Osteoblast (primary cell): Measurements from ENCODE around the gene EGLN2. TPM values are rescaled to one million over a fixed set of nuclear protein-coding genes. Genes with fewer than 3 reads are reported as not detected.
"Not testable (repeated sequence)": the region's sequence is repeated elsewhere in the genome, so short reads cannot be mapped to it uniquely, and the experiment has no call there.

Experiments
- DNase-seq: peaks from one replicate; pipeline ENCODE4 v3.0.0; 2011; ENCODE audit warnings: low spot score, mixed read lengths; ENCODE audit not compliant: insufficient read length; ENCODE audit errors: missing footprints
- H2AFZ ChIP-seq: 2 replicates; pipeline ENCODE4 v1.6.0; 2011; ENCODE audit warnings: mild to moderate bottlenecking, low read length
- H3K27ac ChIP-seq: 2 replicates; pipeline ENCODE4 v1.5.1; 2011; ENCODE audit warnings: mild to moderate bottlenecking, low read depth, low read length, moderate library complexity
- H3K27me3 ChIP-seq: 2 replicates; pipeline ENCODE4 v1.6.0; 2012; ENCODE audit warnings: mild to moderate bottlenecking, control low read depth, inconsistent platforms, low read length, moderate library complexity; ENCODE audit not compliant: insufficient read depth
- H3K36me3 ChIP-seq: 2 replicates; pipeline ENCODE4 v1.5.1; 2011; ENCODE audit warnings: mild to moderate bottlenecking, low read length, control low read depth, moderate library complexity; ENCODE audit not compliant: insufficient read depth
- H3K4me1 ChIP-seq: 2 replicates; pipeline ENCODE4 v1.5.1; 2011; ENCODE audit warnings: mild to moderate bottlenecking, low read length, control low read depth, moderate library complexity; ENCODE audit not compliant: insufficient read depth
- H3K4me2 ChIP-seq: 2 replicates; pipeline ENCODE4 v1.6.0; 2011; ENCODE audit warnings: mild to moderate bottlenecking, low read length; ENCODE audit not compliant: insufficient read depth
- H3K4me3 ChIP-seq: fragments of 200-600 bp; sonication (generic); 3 replicates; pipeline ENCODE4 v1.5.1; 2012; ENCODE audit warnings: mild to moderate bottlenecking, low read length, inconsistent platforms; ENCODE audit not compliant: insufficient read depth
- H3K79me2 ChIP-seq: 2 replicates; pipeline ENCODE4 v1.6.0; 2012; ENCODE audit warnings: mild to moderate bottlenecking, low read length, control low read depth, inconsistent platforms; ENCODE audit not compliant: insufficient read depth
- H3K9me3 ChIP-seq: 2 replicates; pipeline ENCODE4 v1.5.1; 2011; ENCODE audit warnings: low read depth, low read length, control low read depth
- H4K20me1 ChIP-seq: 2 replicates; pipeline ENCODE4 v1.6.0; 2012; ENCODE audit warnings: mild to moderate bottlenecking, low read length, control low read depth; ENCODE audit not compliant: insufficient read depth
- total RNA-seq: library from RNA; depleted of rRNA; stranded (reverse); fragments of >200 nt; gene quantifications from 2 replicates; pipeline ENCODE4 v1.2.3, GENCODE V29; 2012
- TF ChIP-seq, protein P1 (sequence below): IDR thresholded peaks from 2 replicates; pipeline ENCODE4 v1.5.1; 2011; ENCODE audit warnings: mild to moderate bottlenecking, low read depth, low read length, moderate library complexity; ENCODE audit errors: extremely low read depth

Gene EGLN2
- total RNA-seq, 1 donor: 69.8 TPM

DNA sequence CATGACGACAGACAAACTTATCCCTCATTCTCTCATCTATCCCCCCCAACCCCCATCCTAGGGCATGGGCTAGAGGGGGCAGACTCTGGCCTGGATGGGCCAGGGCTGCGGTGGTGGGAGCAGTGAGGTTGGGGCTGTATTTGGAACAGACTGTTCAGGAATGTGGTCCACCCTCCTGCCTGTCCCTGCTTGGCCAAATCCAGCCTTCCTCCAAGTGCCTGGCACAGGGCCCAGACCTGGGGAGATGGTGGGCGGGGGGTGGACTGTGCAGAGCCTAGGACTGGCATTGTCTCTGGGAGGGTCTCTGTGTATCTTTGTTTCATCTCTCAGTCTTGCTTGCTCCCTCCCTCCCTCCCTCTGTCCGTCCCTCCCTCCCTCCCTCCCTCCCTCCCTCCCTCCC is 14.2 kb downstream of the EGLN2 start:
- Histone ChIP-seq H3K36me3 (peaks cover 14% of the 10 kb centered on the region), H3K9me3 (no peaks in the 10 kb centered on the region), H3K4me1 (peaks cover 2% of the 10 kb centered on the region), H2AFZ (no peak overlapping the region), H3K4me3 (no peak overlapping the region), H3K27ac (no peak overlapping the region), H3K4me2 (no peak overlapping the region), H4K20me1 (peaks cover 21% of the 10 kb centered on the region), H3K79me2 (peaks cover 13% of the 10 kb centered on the region), H3K27me3 (peaks cover 3% of the 10 kb centered on the region)
- DNase-seq: peak; percentile 63
- TF ChIP-seq, protein P1, sequence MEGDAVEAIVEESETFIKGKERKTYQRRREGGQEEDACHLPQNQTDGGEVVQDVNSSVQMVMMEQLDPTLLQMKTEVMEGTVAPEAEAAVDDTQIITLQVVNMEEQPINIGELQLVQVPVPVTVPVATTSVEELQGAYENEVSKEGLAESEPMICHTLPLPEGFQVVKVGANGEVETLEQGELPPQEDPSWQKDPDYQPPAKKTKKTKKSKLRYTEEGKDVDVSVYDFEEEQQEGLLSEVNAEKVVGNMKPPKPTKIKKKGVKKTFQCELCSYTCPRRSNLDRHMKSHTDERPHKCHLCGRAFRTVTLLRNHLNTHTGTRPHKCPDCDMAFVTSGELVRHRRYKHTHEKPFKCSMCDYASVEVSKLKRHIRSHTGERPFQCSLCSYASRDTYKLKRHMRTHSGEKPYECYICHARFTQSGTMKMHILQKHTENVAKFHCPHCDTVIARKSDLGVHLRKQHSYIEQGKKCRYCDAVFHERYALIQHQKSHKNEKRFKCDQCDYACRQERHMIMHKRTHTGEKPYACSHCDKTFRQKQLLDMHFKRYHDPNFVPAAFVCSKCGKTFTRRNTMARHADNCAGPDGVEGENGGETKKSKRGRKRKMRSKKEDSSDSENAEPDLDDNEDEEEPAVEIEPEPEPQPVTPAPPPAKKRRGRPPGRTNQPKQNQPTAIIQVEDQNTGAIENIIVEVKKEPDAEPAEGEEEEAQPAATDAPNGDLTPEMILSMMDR: no peak

DNA sequence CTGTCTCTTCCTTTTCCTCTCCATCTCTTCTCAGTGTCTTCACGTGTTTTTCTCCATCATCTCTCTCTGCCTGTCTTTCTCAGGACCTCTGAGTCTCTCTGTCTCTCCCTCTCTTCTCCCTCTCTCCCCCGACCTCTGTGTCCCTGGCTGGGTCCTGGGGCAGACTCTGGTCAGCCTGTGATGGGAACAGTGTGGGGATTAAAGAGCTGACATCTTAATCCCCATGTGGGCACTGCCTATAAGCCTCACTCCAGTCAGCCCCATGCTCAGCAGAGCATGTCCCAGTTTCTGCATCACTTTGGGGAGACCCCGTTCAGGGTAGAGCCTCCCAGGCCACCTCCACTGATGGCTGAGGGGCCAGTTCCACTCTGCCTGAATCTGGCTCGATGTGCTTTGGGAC is 16.2 kb downstream of the EGLN2 start:
- Histone ChIP-seq H3K27me3 (peaks cover 3% of the 10 kb centered on the region), H3K9me3 (no peaks in the 10 kb centered on the region), H3K27ac (no peak overlapping the region), H3K4me1 (no peaks in the 10 kb centered on the region), H3K4me3 (no peak overlapping the region), H3K79me2 (no peaks in the 10 kb centered on the region), H4K20me1 (peaks cover 3% of the 10 kb centered on the region), H3K36me3 (no peaks in the 10 kb centered on the region), H2AFZ (no peak overlapping the region), H3K4me2 (no peak overlapping the region)
- DNase-seq: no peak
- TF ChIP-seq, protein P1: no peak

DNA sequence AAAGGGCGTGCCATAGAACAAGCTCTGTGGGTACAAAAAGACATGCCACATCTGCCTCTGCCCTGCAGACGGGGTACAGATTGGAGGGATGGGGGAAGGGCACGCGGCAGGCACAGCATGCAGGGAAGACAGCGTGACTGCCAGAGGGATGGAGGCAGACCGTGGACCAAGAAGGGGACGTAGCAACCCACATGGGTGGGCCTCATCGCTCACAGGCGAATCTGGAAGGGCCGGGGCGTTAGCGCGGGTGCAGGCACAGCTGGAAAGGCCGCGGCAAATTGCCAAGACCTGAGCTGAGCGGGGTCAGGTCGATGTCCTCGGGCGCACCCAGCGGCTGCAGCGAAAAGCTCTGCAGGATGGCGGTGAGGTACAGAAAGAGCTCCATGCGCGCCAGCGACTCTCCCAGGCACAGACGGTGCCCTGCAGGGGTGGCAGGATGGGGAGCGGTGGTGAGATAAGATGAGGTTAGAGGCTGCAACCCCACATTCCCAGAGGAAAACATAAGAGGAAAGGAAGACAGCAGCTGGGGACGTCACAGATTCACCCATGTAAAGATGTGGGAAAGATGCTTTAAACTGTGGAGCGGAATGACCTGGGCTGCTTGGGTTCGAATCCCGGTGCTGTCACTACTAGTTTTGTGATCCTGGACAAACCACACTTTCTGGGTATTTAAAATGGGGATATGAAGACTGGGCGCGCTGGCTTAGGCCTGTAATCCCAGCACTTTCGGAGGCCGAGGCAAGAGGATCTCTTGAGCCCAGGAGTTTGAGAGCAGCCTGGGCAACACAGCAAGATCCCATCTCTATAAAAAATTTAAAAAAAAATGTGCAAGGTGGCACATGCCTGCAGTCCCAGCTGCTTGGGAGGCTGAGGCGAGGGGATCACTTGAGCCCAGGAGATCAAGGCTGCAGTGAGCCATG is 19.7 kb downstream of the EGLN2 start:
- not testable (repeated sequence) for H3K27me3 ChIP-seq, H2AFZ ChIP-seq, DNase-seq, H3K27ac ChIP-seq, H3K79me2 ChIP-seq, H3K9me3 ChIP-seq, H3K4me1 ChIP-seq, H4K20me1 ChIP-seq, H3K36me3 ChIP-seq
- TF ChIP-seq, protein P1: peak; percentile 32
- Histone ChIP-seq H3K4me3 (peak overlapping the region; percentile 60), H3K4me2 (peak overlapping the region; percentile 77)

DNA sequence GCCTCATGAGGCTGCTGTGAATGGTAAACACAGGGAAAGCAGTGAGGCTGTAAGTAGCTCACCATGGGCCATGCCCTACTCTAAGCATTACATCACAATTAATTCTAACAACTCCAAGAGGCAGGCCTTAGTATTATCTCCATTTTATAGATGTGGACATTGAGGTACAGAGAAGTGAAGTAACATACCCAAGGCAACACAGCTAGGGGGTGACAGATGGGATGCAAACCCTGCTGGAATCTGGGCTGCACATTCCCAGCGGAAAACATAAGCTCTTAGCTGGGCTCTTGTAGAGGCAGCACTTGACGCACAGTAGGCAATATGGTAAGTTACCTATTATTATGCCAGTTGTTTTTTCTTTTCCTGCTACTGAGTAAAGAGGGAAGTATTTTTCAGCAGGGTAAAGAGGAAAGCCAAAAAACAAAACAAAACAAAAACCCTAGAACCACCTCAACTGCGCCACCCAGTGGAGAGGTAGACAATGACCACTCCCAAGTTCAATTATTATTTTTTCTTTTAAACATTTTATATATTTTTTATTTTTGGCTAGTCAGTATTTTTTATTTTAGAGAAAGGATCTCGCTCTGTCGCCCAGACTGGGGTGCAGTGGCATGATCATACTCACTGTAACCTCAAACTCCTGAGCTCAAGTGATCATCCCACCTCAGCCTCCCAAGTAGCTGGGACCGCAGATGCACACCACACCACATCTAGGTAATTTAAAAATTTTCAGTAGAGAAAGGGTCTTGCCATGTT is 20.7 kb downstream of the EGLN2 start:
- not testable (repeated sequence) for H3K27ac ChIP-seq, H2AFZ ChIP-seq, H3K4me2 ChIP-seq, H3K27me3 ChIP-seq, H4K20me1 ChIP-seq, H3K36me3 ChIP-seq, H3K79me2 ChIP-seq, H3K9me3 ChIP-seq, H3K4me3 ChIP-seq, H3K4me1 ChIP-seq
- DNase-seq: peak; percentile 25
- TF ChIP-seq, protein P1: peak; percentile 71
